ENCODE data around the gene KRT77.

KRT77 gene

GRCh38 chr12:52726451-52726850 is 23.1 kb upstream of the KRT77 start:
- Histone ChIP-seq H3K9me3 (ENCODE audit: control insufficient read depth, low read length) (peaks cover 2% of the 10 kb centered on the region), H3K9ac (ENCODE audit: low read length) (no peak overlapping the region), H3K23ac (ENCODE audit: low read length in 2 of 2) (no peak overlapping the region), H2BK5ac (ENCODE audit: low read depth, low read length, poor library complexity, severe bottlenecking) (no peak overlapping the region), H3K36me3 (ENCODE audit: control insufficient read depth in 1 of 2, insufficient read depth in 2 of 2, low read depth in 1 of 2, low read length in 2 of 2) (no peaks in the 10 kb centered on the region), H3K4me1 (ENCODE audit: control insufficient read depth, insufficient read depth, low read depth, low read length) (no peaks in the 10 kb centered on the region), H3K27ac (ENCODE audit: low read length, poor library complexity, severe bottlenecking) (no peak overlapping the region), H3K79me1 (replicated peaks; ENCODE audit: low read length, poor library complexity, severe bottlenecking) (no peaks in the 10 kb centered on the region), H2BK120ac (ENCODE audit: low read depth, low read length) (no peak overlapping the region), H4K91ac (ENCODE audit: low read length) (no peak overlapping the region), H3K27me3 (ENCODE audit: control insufficient read depth in 1 of 2, insufficient read depth in 1 of 2, low read length in 2 of 2) (peaks cover 28 to 88% of the 10 kb centered on the region in 2 experiments), H3K14ac (ENCODE audit: low read length in 2 of 2) (no peak overlapping the region), H2BK15ac (ENCODE audit: low read depth, poor library complexity, severe bottlenecking) (no peak overlapping the region), H3K4me3 (ENCODE audit: insufficient read depth in 1 of 2, low read depth in 1 of 2, low read length in 2 of 2) (no peak overlapping the region), H3K18ac (ENCODE audit: low read depth in 1 of 2, low read length in 2 of 2) (no peak overlapping the region), H2AK5ac (ENCODE audit: low read length, severe bottlenecking) (no peak overlapping the region), H3K4me2 (ENCODE audit: low read length, poor library complexity, severe bottlenecking) (no peak overlapping the region), H2BK12ac (ENCODE audit: low read length in 2 of 2) (no peak overlapping the region), H3K4ac (ENCODE audit: low read depth in 1 of 2, low read length in 2 of 2) (no peak overlapping the region), H2AFZ (ENCODE audit: low read depth, low read length) (no peak overlapping the region), H4K8ac (ENCODE audit: low read length) (no peak overlapping the region)
- WGBS = 61% methylated on average over 2 of the region's 2 CpGs
- no peak for DNase-seq

GRCh38 chr12:52724384-52724783 is 21.1 kb upstream of the KRT77 start:
- no peak overlapping the region for H3K9ac ChIP-seq (ENCODE audit: low read length)
- H3K27me3 ChIP-seq (ENCODE audit: control insufficient read depth in 1 of 2, insufficient read depth in 1 of 2, low read length in 2 of 2) = peaks cover 22 to 76% of the 10 kb centered on the region in 2 experiments
- no peak overlapping the region for H2BK12ac ChIP-seq (ENCODE audit: low read length in 2 of 2)
- H3K36me3 ChIP-seq (ENCODE audit: control insufficient read depth in 1 of 2, insufficient read depth in 2 of 2, low read depth in 1 of 2, low read length in 2 of 2) = no peaks in the 10 kb centered on the region
- H3K79me1 ChIP-seq (replicated peaks; ENCODE audit: low read length, poor library complexity, severe bottlenecking) = no peaks in the 10 kb centered on the region
- H4K8ac ChIP-seq (ENCODE audit: low read length) = no peak overlapping the region
- 57% methylated on average over 3 of the region's 3 CpGs for WGBS
- no peak overlapping the region for H3K14ac ChIP-seq (ENCODE audit: low read length in 2 of 2)
- H3K4me3 ChIP-seq (ENCODE audit: insufficient read depth in 1 of 2, low read depth in 1 of 2, low read length in 2 of 2) = no peak overlapping the region
- H3K27ac ChIP-seq (ENCODE audit: low read length, poor library complexity, severe bottlenecking) = no peak overlapping the region
- H2AFZ ChIP-seq (ENCODE audit: low read depth, low read length) = no peak overlapping the region
- H4K91ac ChIP-seq (ENCODE audit: low read length) = no peak overlapping the region
- H3K4me2 ChIP-seq (ENCODE audit: low read length, poor library complexity, severe bottlenecking) = no peak overlapping the region
- no peaks in the 10 kb centered on the region for H3K4me1 ChIP-seq (ENCODE audit: control insufficient read depth, insufficient read depth, low read depth, low read length)
- no peaks in the 10 kb centered on the region for H3K9me3 ChIP-seq (ENCODE audit: control insufficient read depth, low read length)
- H3K18ac ChIP-seq (ENCODE audit: low read depth in 1 of 2, low read length in 2 of 2) = no peak overlapping the region
- H3K4ac ChIP-seq (ENCODE audit: low read depth in 1 of 2, low read length in 2 of 2) = no peak overlapping the region
- H2AK5ac ChIP-seq (ENCODE audit: low read length, severe bottlenecking) = no peak overlapping the region
- no peak for DNase-seq
- no peak overlapping the region for H2BK15ac ChIP-seq (ENCODE audit: low read depth, poor library complexity, severe bottlenecking)
- H2BK5ac ChIP-seq (ENCODE audit: low read depth, low read length, poor library complexity, severe bottlenecking) = no peak overlapping the region
- H2BK120ac ChIP-seq (ENCODE audit: low read depth, low read length) = no peak overlapping the region
- no peak overlapping the region for H3K23ac ChIP-seq (ENCODE audit: low read length in 2 of 2)

GRCh38 chr12:52722680-52723079 is 19.4 kb upstream of the KRT77 start:
- Histone ChIP-seq H3K4ac (ENCODE audit: low read depth in 1 of 2, low read length in 2 of 2) (no peak overlapping the region), H3K4me3 (ENCODE audit: insufficient read depth in 1 of 2, low read depth in 1 of 2, low read length in 2 of 2) (no peak overlapping the region), H4K91ac (ENCODE audit: low read length) (no peak overlapping the region), H3K23ac (ENCODE audit: low read length in 2 of 2) (no peak overlapping the region), H3K4me1 (ENCODE audit: control insufficient read depth, insufficient read depth, low read depth, low read length) (no peaks in the 10 kb centered on the region), H2BK12ac (ENCODE audit: low read length in 2 of 2) (no peak overlapping the region), H3K18ac (ENCODE audit: low read depth in 1 of 2, low read length in 2 of 2) (no peak overlapping the region), H3K14ac (ENCODE audit: low read length in 2 of 2) (no peak overlapping the region), H2AFZ (ENCODE audit: low read depth, low read length) (no peak overlapping the region), H3K79me1 (replicated peaks; ENCODE audit: low read length, poor library complexity, severe bottlenecking) (no peaks in the 10 kb centered on the region), H3K9me3 (ENCODE audit: control insufficient read depth, low read length) (no peaks in the 10 kb centered on the region), H2BK120ac (ENCODE audit: low read depth, low read length) (no peak overlapping the region), H3K27me3 (ENCODE audit: control insufficient read depth in 1 of 2, insufficient read depth in 1 of 2, low read length in 2 of 2) (peaks cover 28 to 75% of the 10 kb centered on the region in 2 experiments), H2BK15ac (ENCODE audit: low read depth, poor library complexity, severe bottlenecking) (no peak overlapping the region), H4K8ac (ENCODE audit: low read length) (no peak overlapping the region), H3K36me3 (ENCODE audit: control insufficient read depth in 1 of 2, insufficient read depth in 2 of 2, low read depth in 1 of 2, low read length in 2 of 2) (no peaks in the 10 kb centered on the region), H3K27ac (ENCODE audit: low read length, poor library complexity, severe bottlenecking) (no peak overlapping the region), H3K4me2 (ENCODE audit: low read length, poor library complexity, severe bottlenecking) (no peak overlapping the region), H2BK5ac (ENCODE audit: low read depth, low read length, poor library complexity, severe bottlenecking) (no peak overlapping the region), H2AK5ac (ENCODE audit: low read length, severe bottlenecking) (no peak overlapping the region), H3K9ac (ENCODE audit: low read length) (no peak overlapping the region)
- DNase-seq = no peak
- 62% methylated on average over 1 of the region's 2 CpGs for WGBS

GRCh38 chr12:52721838-52722470 is 18.6 kb upstream of the KRT77 start:
- H3K14ac ChIP-seq (ENCODE audit: low read length in 2 of 2) = no peak overlapping the region
- no peak for DNase-seq
- H3K27ac ChIP-seq (ENCODE audit: low read length, poor library complexity, severe bottlenecking) = no peak overlapping the region
- no peak overlapping the region for H3K18ac ChIP-seq (ENCODE audit: low read depth in 1 of 2, low read length in 2 of 2)
- H3K23ac ChIP-seq (ENCODE audit: low read length in 2 of 2) = no peak overlapping the region
- H3K27me3 ChIP-seq (ENCODE audit: control insufficient read depth in 1 of 2, insufficient read depth in 1 of 2, low read length in 2 of 2) = peaks cover 32 to 76% of the 10 kb centered on the region in 2 experiments
- no peak overlapping the region for H2BK12ac ChIP-seq (ENCODE audit: low read length in 2 of 2)
- no peak overlapping the region for H4K8ac ChIP-seq (ENCODE audit: low read length)
- no peaks in the 10 kb centered on the region for H3K4me1 ChIP-seq (ENCODE audit: control insufficient read depth, insufficient read depth, low read depth, low read length)
- no peak overlapping the region for H2AK5ac ChIP-seq (ENCODE audit: low read length, severe bottlenecking)
- H3K4me3 ChIP-seq (ENCODE audit: insufficient read depth in 1 of 2, low read depth in 1 of 2, low read length in 2 of 2) = no peak overlapping the region
- 24% methylated on average over 3 of the region's 3 CpGs for WGBS
- no peak overlapping the region for H2BK15ac ChIP-seq (ENCODE audit: low read depth, poor library complexity, severe bottlenecking)
- H2AFZ ChIP-seq (ENCODE audit: low read depth, low read length) = no peak overlapping the region
- no peak overlapping the region for H3K4ac ChIP-seq (ENCODE audit: low read depth in 1 of 2, low read length in 2 of 2)
- no peaks in the 10 kb centered on the region for H3K79me1 ChIP-seq (replicated peaks; ENCODE audit: low read length, poor library complexity, severe bottlenecking)
- no peak overlapping the region for H4K91ac ChIP-seq (ENCODE audit: low read length)
- H3K36me3 ChIP-seq (ENCODE audit: control insufficient read depth in 1 of 2, insufficient read depth in 2 of 2, low read depth in 1 of 2, low read length in 2 of 2) = no peaks in the 10 kb centered on the region
- no peak overlapping the region for H2BK120ac ChIP-seq (ENCODE audit: low read depth, low read length)
- H3K9me3 ChIP-seq (ENCODE audit: control insufficient read depth, low read length) = no peaks in the 10 kb centered on the region
- H3K4me2 ChIP-seq (ENCODE audit: low read length, poor library complexity, severe bottlenecking) = no peak overlapping the region
- H3K9ac ChIP-seq (ENCODE audit: low read length) = no peak overlapping the region
- H2BK5ac ChIP-seq (ENCODE audit: low read depth, low read length, poor library complexity, severe bottlenecking) = no peak overlapping the region

Measured in mesenchymal stem cell (in vitro differentiated cells and primary cell).